Kidney glomerular epithelial cell (primary cell): ENCODE data around the gene PKP4.
A peak's percentile ranks its signal among the peaks of the same experiment; 100 is the strongest.
"Not testable (repeated sequence)": the region's sequence is repeated elsewhere in the genome, so short reads cannot be mapped to it uniquely, and the experiment has no call there.

Experiments used
- DNase-seq: peaks from one replicate; lab custom pipeline; 2025; lab: John Stamatoyannopoulos, UW

Gene PKP4

GRCh38 chr2:158677542-158677941 is 220.8 kb downstream of the PKP4 start:
- no peak for DNase-seq

- DNase-seq = no peak
Observed at GRCh38 chr2:158681816-158682215, 225.1 kb downstream of the PKP4 start.

- DNase-seq = no peak
Observed at GRCh38 chr2:158685646-158686045, 228.9 kb downstream of the PKP4 start.

- DNase-seq = no peak
Observed at GRCh38 chr2:158686210-158686691, 229.5 kb downstream of the PKP4 start.

- DNase-seq = no peak
Observed at GRCh38 chr2:158687315-158687714, 230.6 kb downstream of the PKP4 start.

- DNase-seq = peak; percentile 66
Observed at GRCh38 chr2:158688721-158689120, 232.0 kb downstream of the PKP4 start.

- DNase-seq = no peak
Observed at GRCh38 chr2:158689391-158689790, 232.6 kb downstream of the PKP4 start.

GRCh38 chr2:158690823-158691222 is 234.1 kb downstream of the PKP4 start:
- no peak for DNase-seq

GRCh38 chr2:158691619-158692018 is 234.9 kb downstream of the PKP4 start:
- no peak for DNase-seq

GRCh38 chr2:158692372-158693103 is 235.8 kb downstream of the PKP4 start:
- DNase-seq = no peak

- DNase-seq = no peak
Observed at GRCh38 chr2:158693476-158693875, 236.7 kb downstream of the PKP4 start.

- DNase-seq = no peak
Observed at GRCh38 chr2:158695305-158695704, 238.6 kb downstream of the PKP4 start.

GRCh38 chr2:158695744-158696143 is 239.0 kb downstream of the PKP4 start:
- DNase-seq = not testable (repeated sequence)

GRCh38 chr2:158699323-158699722 is 242.6 kb downstream of the PKP4 start:
- no peak for DNase-seq

GRCh38 chr2:158701101-158701500 is 244.3 kb downstream of the PKP4 start:
- no peak for DNase-seq

GRCh38 chr2:158702740-158703139 is 246.0 kb downstream of the PKP4 start:
- no peak for DNase-seq

- DNase-seq = not testable (repeated sequence)
Observed at GRCh38 chr2:158704724-158705465, 248.1 kb downstream of the PKP4 start.

- no peak for DNase-seq
Observed at GRCh38 chr2:158712791-158713522, 256.2 kb downstream of the PKP4 start.

GRCh38 chr2:158713523-158714138 is 256.9 kb downstream of the PKP4 start:
- no peak for DNase-seq

- no peak for DNase-seq
Observed at GRCh38 chr2:158714420-158714819, 257.7 kb downstream of the PKP4 start.

- DNase-seq = no peak
Observed at GRCh38 chr2:158715357-158715756, 258.6 kb downstream of the PKP4 start.

GRCh38 chr2:158716121-158716791 is 259.5 kb downstream of the PKP4 start:
- peak; percentile 24 for DNase-seq
